COLO829 (cell line): ENCODE results near the gene TRIM29.

Experiments used
- DNase-seq: peaks from one replicate; pipeline ENCODE4 v3.0.0; 2012; ENCODE audit warnings: low spot score

Gene TRIM29

DNA sequence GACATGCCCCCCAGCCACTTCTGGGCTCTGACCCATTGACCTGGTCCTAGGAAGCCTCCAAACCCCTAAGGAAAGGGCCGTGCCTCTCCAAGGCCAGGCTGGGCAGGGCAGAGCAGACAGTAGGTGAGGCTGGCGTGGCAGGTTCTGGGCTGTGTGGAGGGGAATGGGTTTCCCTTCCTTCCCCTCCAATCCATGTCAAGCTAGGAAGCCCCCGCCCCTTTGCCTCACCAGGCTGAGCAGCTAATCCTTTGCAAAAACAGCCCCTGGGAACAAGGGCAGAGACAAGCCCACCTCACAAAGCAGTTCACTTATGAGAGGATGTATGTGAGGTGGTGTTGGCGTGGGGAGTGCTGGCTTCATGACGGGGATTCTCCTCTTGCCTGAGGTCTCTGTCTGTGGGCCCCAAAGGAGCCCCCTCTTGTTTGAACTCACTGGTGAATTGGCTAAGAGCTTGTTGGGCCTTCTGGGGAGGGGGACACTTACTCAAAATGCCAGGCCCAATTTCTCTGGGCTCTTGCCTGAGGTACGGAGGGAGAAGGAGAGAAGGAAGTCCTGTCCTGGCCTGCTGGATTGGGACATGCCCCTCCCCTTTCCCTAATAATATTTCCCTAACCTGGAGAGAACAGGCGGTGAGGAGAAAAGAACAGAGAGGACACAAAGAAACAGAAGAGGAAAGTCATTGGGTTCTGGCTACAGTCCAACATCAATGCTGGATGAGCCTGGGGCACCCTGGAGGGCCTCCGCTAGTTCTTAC, 1.6 kb upstream of the TRIM29 start:
- DNase-seq, result no peak

DNA sequence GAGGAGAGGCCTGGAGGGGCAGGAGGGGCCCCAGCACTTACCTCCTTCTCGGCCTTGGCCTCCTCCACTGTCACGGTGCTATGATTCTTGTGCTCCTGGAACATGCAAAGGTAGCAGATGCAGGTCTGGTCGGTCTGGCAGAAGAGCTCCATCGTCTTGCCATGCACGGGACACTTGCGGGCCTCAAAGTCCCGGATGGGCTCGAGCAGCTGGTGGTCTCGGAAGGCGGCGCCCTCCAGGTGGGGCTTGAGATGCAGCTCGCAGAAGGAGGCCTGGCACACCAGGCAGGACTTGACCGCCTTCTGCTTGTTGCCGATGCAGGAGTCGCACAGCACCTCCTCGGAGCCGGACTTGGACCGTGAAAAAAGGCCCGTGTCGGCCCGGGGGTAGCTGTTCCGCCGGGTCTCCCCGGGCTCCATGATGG, 714 bp downstream of the TRIM29 start:
- DNase-seq, result no peak

DNA sequence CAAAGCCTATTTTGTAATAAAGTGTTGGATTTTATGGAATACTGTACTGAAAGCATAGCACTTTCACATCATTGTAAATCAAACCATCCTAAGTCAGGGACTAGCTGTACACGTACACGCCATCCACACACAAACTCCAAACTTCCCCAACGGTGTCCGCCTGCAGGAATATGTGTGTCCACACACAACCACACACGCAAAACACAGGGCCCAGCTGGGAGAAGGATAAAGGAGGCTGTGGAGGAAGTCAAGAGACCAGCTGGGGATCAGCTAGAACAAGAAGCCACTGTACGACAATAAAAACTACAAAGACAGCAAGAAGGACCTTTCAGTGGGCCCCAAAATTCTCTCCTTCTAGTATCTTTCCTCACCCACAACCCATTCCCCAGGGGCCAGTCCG, 1.6 kb downstream of the TRIM29 start:
- no peak for DNase-seq

DNA sequence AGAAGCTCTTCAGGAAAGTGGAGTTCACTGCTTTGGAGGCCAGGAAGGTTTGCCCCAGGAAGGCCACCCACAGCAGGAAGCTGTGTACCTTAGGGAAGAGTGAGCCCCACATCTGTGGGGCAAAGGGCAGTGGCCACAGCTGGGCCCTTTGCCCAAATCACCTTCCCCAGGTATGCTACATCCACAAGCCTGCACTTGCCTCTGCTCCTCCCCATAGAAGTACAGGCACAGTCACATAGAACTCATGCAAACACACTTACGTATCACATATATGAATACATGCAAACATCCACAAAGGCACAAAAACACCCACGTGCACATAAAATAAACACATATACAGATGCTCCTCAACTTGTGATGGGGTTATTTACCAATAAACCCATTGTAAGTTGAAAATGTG, 2.1 kb downstream of the TRIM29 start:
- DNase-seq, result no peak

GRCh38 chr11:120134931-120135228, 3.0 kb downstream of the TRIM29 start:
- DNase-seq, result no peak

DNA sequence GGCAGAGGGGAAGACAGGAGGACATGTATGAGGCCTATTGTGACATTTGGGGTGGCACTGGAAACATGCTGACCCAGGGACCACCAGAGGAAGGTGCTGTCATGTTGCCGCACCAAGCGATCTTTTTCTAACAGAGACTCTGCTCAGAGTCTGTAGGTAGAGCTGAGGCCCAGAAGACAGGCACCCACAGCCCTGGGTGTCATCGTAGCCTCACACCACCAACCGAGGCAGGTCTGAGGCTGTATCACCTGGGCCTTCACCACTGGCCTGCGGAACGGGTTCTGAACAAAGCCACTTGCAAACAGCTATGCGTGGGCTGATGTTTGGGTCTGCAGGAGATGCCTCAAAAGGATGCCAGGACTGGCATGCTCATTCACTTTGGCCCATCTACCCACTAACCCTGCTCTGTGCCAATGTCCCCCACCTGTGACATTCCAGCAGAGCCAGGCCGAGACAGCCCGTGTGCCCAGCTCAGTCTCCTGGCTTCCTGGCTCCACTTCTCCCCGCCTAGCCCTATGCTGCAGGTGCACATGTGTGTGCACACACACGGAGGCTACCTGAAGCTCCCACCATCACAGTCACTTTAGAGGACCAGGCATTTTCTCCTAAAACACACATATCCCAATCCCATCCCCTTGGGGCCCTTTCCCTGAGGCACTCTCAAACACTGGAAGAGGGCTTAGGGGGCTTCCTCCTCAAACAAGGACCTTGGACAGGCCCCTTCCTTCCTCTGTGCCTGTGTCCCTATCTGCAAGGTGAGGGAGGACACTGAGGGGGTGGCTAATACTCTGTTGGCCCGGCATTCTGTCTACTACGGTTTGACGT, 3.6 kb downstream of the TRIM29 start:
- DNase-seq, result no peak

GRCh38 chr11:120133216-120134105, 4.5 kb downstream of the TRIM29 start:
- DNase-seq, result no peak

DNA sequence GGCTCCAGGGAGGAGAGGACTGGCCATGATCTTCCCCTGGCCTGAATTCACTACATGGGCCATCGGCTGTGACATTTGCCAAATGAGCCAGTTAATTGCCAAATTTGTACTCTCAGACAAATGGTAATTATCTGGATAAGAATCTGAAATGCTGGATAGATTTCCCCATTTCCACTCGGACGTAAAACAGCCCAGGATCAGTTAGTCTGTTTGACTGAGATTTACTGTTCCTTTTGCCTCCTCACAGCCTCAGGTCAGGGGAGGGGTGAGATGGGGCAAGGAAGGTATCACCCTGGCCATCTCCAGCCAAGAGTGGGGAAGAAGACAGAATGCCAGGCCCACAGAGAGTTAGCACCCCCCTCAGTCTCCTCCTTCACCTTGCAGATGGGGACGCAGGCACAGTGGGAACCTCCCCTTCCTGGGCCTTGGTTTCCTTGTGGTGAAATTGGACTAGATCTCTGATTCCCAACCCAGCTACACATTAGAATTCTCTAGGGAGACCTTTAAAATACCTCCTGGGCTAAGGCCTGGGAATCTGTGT, 5.2 kb downstream of the TRIM29 start:
- DNase-seq, result no peak

- DNase-seq, result no peak
Measured at GRCh38 chr11:120131941-120132644, 5.8 kb downstream of the TRIM29 start.

DNA sequence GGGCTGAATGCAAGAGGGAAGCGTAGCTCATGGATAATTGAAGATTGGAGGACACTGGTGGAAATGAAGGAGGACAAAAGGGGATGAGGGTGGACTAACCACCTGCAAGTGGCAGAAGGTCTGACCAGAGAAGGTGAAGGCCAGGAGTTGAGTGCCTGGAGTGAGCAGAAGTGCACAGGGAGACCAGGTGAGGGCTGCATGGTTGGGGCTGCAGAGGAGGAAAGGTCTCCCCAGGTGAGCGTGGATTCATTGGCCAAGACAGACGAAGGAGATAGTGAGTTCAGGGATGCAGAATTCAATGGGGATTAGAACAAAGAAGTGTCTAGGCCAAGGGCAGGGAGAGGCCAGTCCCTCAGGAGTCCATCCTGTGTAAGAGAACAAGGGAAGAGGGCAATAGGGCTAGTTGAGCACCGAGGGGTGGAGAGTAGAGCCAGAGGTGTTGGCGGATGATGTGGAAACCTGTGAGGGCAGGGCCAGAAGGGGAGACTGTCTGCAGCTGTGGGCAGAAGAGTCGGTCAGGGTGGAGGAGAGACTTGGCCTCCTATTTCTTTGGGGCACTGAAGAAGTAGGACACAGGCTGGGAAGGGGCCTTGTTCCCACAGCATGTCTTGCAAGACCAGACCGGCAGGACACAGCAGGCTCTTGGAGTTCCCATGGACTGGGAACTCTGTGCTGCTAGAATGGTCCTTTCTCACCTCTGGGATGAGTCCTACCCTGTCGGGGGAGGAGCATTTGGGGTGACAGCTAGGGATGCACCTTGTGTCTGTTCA, 6.7 kb downstream of the TRIM29 start:
- DNase-seq, result no peak

DNA sequence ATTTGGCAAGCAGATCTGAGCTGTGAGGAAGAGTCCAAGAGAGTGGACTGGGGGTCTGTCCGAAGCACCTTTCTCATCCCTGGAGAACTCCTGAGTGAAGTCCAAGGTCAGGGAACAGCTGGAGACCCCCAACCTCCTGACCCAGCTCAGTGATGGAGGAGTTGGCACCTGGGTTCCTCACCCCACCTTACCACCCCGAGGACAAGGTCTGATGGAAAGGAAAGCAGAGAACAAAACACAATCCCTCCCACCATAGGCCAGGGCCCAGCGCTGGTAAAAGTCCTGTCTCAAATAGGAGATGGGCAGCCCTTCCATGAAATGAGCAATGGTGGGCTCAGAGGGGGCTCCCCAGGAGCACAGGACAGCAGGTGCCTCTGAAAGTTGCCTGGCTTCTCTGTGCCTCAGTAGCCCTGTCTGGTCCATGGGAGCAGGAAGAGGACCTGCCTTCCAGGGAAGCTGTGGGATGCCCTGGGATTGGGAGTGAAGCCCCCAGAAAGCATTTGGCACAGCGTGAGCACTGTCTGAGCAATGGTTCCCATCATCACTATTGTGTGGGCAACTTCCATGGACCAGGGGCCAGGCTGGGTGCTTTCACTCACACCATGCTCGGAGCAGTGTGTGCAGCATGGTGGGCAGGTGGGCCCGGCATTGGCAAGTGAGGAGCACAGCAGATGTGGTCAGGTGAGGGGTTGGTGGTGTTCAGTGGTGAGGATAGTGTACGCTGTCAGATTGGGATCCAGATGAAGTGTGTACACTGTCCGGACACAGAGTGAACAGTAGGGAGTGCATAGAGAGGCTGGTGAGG, 7.5 kb downstream of the TRIM29 start:
- no peak for DNase-seq

- DNase-seq, result no peak
Measured at GRCh38 chr11:120129570-120129969, 8.3 kb downstream of the TRIM29 start.

DNA sequence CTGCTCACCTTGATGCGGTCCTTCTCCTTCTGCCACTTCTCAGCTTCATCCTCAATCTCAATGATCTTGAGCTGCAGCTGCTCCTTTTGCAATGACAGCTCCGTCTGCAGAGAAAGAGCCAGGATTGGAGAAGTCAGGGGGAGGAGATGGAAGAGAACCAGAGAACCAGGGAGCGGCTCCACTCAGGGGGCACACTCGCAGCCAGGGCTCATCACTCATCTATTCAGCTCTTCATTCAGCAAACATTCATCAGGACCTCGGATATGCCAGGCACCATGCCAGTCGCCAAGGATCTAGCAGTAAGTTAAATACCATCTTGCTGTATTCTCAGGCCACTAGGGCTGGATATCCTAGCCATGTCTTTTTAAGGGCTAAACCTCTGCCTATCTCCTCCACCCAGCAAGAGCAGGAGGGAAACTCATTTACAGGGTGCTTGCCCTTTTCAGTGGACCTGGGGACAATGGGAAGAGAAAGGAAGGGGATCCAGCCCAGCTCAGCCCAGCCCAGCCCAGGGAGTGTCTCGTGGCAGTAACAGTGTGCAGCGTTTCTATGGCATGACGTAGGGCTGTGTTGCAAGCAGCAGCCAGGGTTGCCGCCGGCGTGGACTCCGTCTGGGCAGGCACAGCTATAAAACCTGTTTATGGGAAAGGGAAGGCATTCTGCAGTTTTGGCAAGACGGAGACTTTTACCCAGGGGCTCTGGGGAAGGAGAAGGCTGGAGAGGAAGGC, 9.4 kb downstream of the TRIM29 start:
- no peak for DNase-seq

- no peak for DNase-seq
Measured at GRCh38 chr11:120127236-120127635, 10.7 kb downstream of the TRIM29 start.

DNA sequence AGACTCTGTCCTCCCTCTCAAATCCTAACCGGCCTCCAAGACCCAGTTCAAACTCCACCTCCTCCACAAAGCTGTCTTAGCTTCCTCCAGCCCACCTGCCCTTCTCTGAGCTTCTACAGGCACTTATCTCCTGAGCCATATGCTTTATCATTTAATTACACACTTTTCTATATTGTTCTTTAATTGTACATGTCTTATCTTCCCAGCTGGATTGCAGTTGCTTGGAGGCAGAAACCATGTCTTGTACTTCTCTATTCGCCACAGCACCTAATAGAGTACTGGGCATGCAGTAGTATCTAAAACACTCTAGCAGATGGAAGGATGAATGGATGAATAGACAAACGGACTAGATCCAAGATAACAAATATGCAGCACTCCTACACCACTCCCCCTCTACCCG, 11.3 kb downstream of the TRIM29 start:
- DNase-seq, result no peak

GRCh38 chr11:120125509-120125908, 12.4 kb downstream of the TRIM29 start:
- DNase-seq, result no peak

- no peak for DNase-seq
Measured at GRCh38 chr11:120125024-120125423, 12.9 kb downstream of the TRIM29 start.

GRCh38 chr11:120124355-120124754, 13.6 kb downstream of the TRIM29 start:
- no peak for DNase-seq

DNA sequence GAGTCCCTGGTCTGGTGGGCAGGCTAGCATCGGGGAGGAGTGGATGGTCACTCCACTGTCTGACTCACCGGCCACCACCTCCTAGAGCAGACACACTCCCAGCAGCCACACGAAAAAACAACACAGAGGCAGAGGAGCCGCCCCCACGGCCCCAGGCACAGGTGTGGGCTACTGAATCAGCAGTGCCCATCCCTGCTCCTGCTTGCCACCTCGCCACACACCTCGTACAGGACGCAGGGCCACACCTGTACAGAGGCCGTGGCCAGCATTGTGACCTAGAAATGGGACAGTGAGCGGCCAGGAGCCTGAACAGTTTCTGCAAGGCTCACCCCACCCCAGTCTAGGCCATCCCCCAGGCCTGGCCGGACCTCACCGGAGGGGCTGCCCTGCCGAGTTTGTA, 14.0 kb downstream of the TRIM29 start:
- no peak for DNase-seq
